GM19023 (cell line): ENCODE data around the gene MTA1.

Source experiments
- ATAC-seq: cut with Tn5 transposase; IDR thresholded peaks from one replicate; pipeline ENCODE4 v1.9.1; 2021; ENCODE audit warnings: mild to moderate bottlenecking, moderate library complexity; ENCODE audit not compliant: unreplicated experiment

MTA1 gene

GRCh38 chr14:105473677-105474482, 54.3 kb downstream of the MTA1 start:
- ATAC-seq = no peak

- ATAC-seq = no peak
Observed at GRCh38 chr14:105474483-105475268, 55.0 kb downstream of the MTA1 start, which contains the start of gene CRIP2. CRIP2 (plus strand) TSS chr14:105474821; CDS start chr14:105474863, 42 bp downstream.

- ATAC-seq = no peak
Observed at GRCh38 chr14:105475269-105476096, 55.9 kb downstream of the MTA1 start.

- no peak for ATAC-seq
Observed at GRCh38 chr14:105476097-105476830, 56.6 kb downstream of the MTA1 start.

- no peak for ATAC-seq
Observed at GRCh38 chr14:105476831-105477659, 57.4 kb downstream of the MTA1 start.

GRCh38 chr14:105477660-105478397, 58.2 kb downstream of the MTA1 start:
- no peak for ATAC-seq

GRCh38 chr14:105478398-105479251, 59.0 kb downstream of the MTA1 start:
- no peak for ATAC-seq

DNA sequence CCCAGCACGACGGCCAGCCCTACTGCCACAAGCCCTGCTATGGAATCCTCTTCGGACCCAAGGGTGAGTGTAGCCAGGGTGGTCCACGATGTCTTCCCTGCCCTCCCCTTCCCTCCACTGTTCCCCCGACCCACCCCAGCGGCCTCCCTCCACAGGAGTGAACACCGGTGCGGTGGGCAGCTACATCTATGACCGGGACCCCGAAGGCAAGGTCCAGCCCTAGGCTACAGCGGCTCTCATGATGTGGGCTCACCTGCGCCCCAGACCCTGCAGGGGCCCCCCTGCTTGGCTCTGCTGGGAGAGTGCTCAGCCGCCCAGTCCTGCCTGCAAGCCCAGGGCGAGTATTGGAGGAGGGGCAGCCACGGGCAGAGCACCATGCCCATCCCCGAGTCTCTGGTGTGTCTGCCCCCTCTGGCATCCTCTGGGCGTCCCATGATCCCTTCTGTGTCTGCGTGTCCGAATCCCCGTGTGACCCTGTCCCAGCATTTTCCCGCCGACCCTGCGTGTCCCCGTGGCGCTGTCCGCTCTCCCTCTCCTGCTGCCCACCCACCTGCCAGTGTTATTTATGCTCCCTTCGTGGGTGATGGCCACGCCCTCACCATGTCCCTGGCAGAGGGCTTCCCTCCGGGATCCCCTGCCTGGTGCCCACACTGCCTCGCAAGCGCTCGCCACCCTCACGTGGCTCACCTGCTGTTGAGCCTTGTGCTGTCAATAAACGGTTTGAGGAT, 60.0 kb downstream of the MTA1 start:
- no peak for ATAC-seq

GRCh38 chr14:105480199-105480746, 60.6 kb downstream of the MTA1 start:
- ATAC-seq = no peak

GRCh38 chr14:105480807-105481801, 61.5 kb downstream of the MTA1 start:
- ATAC-seq = peak; percentile 56

DNA sequence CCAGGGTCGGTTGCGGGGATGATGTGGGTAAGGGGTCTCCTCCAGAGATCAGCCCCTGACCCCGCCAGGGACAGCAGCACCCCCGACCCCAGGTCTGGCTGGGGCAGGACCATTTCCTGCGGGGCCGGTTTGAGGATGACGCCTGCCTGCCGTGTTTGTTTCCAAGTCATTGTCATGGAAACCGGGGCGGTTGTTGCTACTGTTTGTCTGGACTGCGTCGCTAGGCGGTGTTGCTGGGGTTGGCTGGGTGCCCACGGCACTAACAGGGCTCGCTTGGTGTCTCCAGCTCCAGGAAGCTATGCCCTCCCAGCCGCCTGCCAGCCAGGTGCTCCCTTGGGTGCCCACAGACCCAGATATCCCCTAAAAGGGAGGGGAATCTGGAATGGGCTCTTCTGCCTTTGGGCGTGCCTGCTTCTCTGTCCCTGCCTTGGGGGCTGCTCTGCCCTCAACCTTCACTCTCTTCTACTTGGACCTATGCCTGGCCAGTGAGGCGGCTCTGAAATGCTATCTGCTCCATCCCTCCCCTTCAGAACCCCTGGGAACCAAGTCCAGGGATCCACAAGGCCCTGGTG, 62.3 kb downstream of the MTA1 start:
- ATAC-seq = peak; percentile 44

GRCh38 chr14:105482486-105483110, 63.0 kb downstream of the MTA1 start:
- no peak for ATAC-seq

DNA sequence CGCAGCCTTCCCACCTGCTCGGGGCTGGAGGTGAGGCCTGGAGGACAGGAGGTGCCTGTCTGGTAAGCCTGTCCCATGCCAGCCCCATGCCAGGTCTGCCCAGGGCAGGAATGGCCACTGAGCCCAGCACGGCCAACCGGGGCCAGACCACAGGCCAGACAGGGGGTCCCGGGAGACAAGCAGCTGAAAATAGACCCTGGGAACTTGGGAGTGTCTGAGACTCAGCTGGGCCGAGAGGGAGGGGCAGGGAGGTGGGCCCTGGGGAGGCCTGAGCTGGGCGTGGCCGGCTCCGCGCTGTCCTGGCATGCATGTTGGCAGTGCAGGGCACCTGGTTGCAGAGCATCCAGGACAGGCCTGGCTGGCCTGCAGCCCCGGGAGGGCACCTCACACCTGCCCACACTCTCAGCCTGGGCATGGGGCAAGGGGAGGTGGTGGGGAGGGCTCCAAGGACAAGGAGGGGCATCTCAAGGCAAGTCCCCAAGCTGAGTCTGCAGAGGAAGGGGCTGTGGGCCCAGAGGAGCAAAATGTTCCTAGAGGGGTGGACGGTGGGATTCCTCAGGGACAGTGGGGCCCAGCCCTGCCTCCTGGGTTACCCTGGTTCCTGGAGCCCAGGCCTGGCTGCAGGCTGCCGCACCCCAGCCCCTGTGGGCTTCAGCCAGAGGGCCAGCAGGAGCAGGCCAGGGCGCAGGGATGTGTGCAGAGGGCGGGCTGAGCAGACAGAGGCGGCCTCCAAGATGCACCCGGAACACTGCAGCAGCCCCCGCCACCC, 63.9 kb downstream of the MTA1 start:
- no peak for ATAC-seq
